ENCODE measurements around the gene LRP6. TPM values are rescaled to one million over a fixed set of nuclear protein-coding genes. Genes with fewer than 3 reads are reported as not detected.

Gene LRP6
- polyA plus RNA-seq, 1 donor from 2014 or later, result 33.5 TPM

- TF ChIP-seq, protein P1, sequence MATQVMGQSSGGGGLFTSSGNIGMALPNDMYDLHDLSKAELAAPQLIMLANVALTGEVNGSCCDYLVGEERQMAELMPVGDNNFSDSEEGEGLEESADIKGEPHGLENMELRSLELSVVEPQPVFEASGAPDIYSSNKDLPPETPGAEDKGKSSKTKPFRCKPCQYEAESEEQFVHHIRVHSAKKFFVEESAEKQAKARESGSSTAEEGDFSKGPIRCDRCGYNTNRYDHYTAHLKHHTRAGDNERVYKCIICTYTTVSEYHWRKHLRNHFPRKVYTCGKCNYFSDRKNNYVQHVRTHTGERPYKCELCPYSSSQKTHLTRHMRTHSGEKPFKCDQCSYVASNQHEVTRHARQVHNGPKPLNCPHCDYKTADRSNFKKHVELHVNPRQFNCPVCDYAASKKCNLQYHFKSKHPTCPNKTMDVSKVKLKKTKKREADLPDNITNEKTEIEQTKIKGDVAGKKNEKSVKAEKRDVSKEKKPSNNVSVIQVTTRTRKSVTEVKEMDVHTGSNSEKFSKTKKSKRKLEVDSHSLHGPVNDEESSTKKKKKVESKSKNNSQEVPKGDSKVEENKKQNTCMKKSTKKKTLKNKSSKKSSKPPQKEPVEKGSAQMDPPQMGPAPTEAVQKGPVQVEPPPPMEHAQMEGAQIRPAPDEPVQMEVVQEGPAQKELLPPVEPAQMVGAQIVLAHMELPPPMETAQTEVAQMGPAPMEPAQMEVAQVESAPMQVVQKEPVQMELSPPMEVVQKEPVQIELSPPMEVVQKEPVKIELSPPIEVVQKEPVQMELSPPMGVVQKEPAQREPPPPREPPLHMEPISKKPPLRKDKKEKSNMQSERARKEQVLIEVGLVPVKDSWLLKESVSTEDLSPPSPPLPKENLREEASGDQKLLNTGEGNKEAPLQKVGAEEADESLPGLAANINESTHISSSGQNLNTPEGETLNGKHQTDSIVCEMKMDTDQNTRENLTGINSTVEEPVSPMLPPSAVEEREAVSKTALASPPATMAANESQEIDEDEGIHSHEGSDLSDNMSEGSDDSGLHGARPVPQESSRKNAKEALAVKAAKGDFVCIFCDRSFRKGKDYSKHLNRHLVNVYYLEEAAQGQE (IDR thresholded peaks at IDR 0.05; ENCODE audit: borderline replicate concordance), result no peak
These were observed 143.7 kb downstream of the LRP6 start (continued) for GRCh38 chr12:12123036-12123604.

DNA sequence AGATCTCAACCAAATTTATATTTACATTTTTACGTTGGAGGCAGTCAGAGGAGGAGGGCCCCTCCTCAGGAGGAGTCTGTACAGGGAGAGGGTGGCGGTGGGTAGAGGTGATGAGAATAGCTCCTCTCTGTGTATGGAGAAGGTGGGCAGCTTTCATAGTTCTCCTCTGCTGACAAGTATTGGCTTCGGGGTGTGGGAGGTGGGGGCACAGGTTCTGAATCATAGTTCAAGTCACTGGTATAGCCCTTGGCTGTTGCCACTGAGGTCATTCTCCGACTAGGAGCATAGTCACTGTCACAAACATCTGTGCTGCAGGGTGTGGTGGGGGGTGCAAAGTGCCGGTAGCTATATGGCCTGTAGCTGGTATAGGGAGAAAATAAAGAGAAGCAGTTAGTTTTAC lies 145.8 kb downstream of the LRP6 start:
- H3K4me2 ChIP-seq (ENCODE audit: low read length), result no peak overlapping the region
- H3K9me3 ChIP-seq (ENCODE audit: low read length), result no peaks in the 10 kb centered on the region
- no peak overlapping the region for H3K9ac ChIP-seq (ENCODE audit: low read length)
- H3K27ac ChIP-seq (ENCODE audit: low read length), result no peak overlapping the region
- peaks cover under 1% of the 10 kb centered on the region for H3K36me3 ChIP-seq (ENCODE audit: insufficient read depth, low read length)
- H2AFZ ChIP-seq (ENCODE audit: low read depth, low read length), result no peak overlapping the region
- no peak for TF ChIP-seq TAF1 (IDR thresholded peaks at IDR 0.05; ENCODE audit: low read depth)
- TF ChIP-seq, protein P1 (IDR thresholded peaks at IDR 0.05; ENCODE audit: borderline replicate concordance), result no peak
- TF ChIP-seq SMC3 (conservative IDR thresholded peaks at IDR 0.05; ENCODE audit: poor library complexity), result no peak
- no peak for TF ChIP-seq EZH2 (IDR thresholded peaks at IDR 0.05; ENCODE audit: borderline replicate concordance, insufficient read depth, low read length, poor library complexity, severe bottlenecking)
- TF ChIP-seq MXI1 (conservative IDR thresholded peaks at IDR 0.05; ENCODE audit: poor library complexity, severe bottlenecking), result no peak
- H3K4me3 ChIP-seq (ENCODE audit: low read length), result no peak overlapping the region
- H3K27me3 ChIP-seq (ENCODE audit: insufficient read depth, low read depth, low read length), result no peaks in the 10 kb centered on the region
- peaks cover 4% of the 10 kb centered on the region for H3K79me2 ChIP-seq (replicated peaks; ENCODE audit: insufficient read depth, low read length)
- H4K20me1 ChIP-seq (ENCODE audit: insufficient read depth), result no peaks in the 10 kb centered on the region
- no peaks in the 10 kb centered on the region for H3K9me2 ChIP-seq (ENCODE audit: insufficient read depth, low read length)
- H3F3A ChIP-seq (ENCODE audit: insufficient read depth, low read length, poor library complexity, severe bottlenecking), result no peaks in the 10 kb centered on the region

DNA sequence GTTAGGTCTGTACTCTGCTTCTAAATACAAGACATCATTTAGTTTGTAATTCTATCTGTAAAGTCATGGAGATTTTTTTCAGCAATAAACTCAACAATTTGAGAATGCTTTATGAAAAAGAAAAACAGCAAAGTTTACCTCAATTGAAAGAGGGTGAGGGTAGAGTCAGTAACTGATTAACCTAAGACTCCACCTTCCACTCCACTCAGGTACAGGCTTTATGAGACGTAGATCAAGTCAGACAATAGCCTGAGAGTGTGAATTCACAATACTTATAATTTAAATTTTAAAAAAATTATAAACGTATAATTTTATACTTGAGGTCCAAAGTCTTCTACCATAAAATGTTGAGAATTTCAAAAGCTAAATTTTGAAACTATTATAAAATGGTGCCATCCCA lies 150.2 kb downstream of the LRP6 start:
- H3K9me2 ChIP-seq (ENCODE audit: insufficient read depth, low read length), result no peaks in the 10 kb centered on the region
- H3K27ac ChIP-seq (ENCODE audit: low read length), result no peak overlapping the region
- H3K36me3 ChIP-seq (ENCODE audit: insufficient read depth, low read length), result no peaks in the 10 kb centered on the region
- no peaks in the 10 kb centered on the region for H3F3A ChIP-seq (ENCODE audit: insufficient read depth, low read length, poor library complexity, severe bottlenecking)
- no peaks in the 10 kb centered on the region for H3K9me3 ChIP-seq (ENCODE audit: low read length)
- peaks cover 4% of the 10 kb centered on the region for H3K79me2 ChIP-seq (replicated peaks; ENCODE audit: insufficient read depth, low read length)
- H3K4me2 ChIP-seq (ENCODE audit: low read length), result no peak overlapping the region
- no peak overlapping the region for H3K9ac ChIP-seq (ENCODE audit: low read length)
- H2AFZ ChIP-seq (ENCODE audit: low read depth, low read length), result no peak overlapping the region
- TF ChIP-seq SMC3 (conservative IDR thresholded peaks at IDR 0.05; ENCODE audit: poor library complexity), result no peak
- no peak for TF ChIP-seq POLR2AphosphoS5 (IDR thresholded peaks at IDR 0.05)
- TF ChIP-seq EZH2 (IDR thresholded peaks at IDR 0.05; ENCODE audit: borderline replicate concordance, insufficient read depth, low read length, poor library complexity, severe bottlenecking), result no peak
- TF ChIP-seq EP300 (conservative IDR thresholded peaks at IDR 0.05; ENCODE audit: poor library complexity, severe bottlenecking), result no peak
- TF ChIP-seq, protein P1 (IDR thresholded peaks at IDR 0.05; ENCODE audit: borderline replicate concordance), result no peak
- TF ChIP-seq CTCF (IDR thresholded peaks at IDR 0.05; ENCODE audit: poor library complexity, severe bottlenecking), result no peak
- no peak for TF ChIP-seq MXI1 (conservative IDR thresholded peaks at IDR 0.05; ENCODE audit: poor library complexity, severe bottlenecking)
- TF ChIP-seq RAD21 (conservative IDR thresholded peaks at IDR 0.05), result no peak
- TF ChIP-seq TAF1 (IDR thresholded peaks at IDR 0.05; ENCODE audit: low read depth), result no peak
- H3K27me3 ChIP-seq (ENCODE audit: insufficient read depth, low read depth, low read length), result no peaks in the 10 kb centered on the region
- H3K4me3 ChIP-seq (ENCODE audit: low read length), result no peak overlapping the region
- H4K20me1 ChIP-seq (ENCODE audit: insufficient read depth), result no peaks in the 10 kb centered on the region
